H1 (cell line): ENCODE results near the gene SRCIN1.

Experiments used
- ASH2L ChIP-seq: fragments of 200-600, 300-600 bp; sonication (generic); IDR thresholded peaks from one replicate; pipeline ENCODE4 v1.7.1; 2017; ENCODE audit warnings: low read length
- ATF3 ChIP-seq: IDR thresholded peaks from 2 replicates; pipeline ENCODE4 v1.6.1; 2011; ENCODE audit warnings: low read depth, mild to moderate bottlenecking, low read length; ENCODE audit not compliant: insufficient read depth
- EP300 ChIP-seq, 2 experiments: IDR thresholded peaks; 1 replicate in 1 of 2; 2 replicates in 1 of 2; pipeline ENCODE4 v1.6.1; 2011 to 2012; ENCODE audit warnings: low read depth in 2 of 2, low read length in 2 of 2, mild to moderate bottlenecking in 2 of 2, borderline replicate concordance in 1 of 2, inconsistent platforms in 1 of 2, moderate library complexity in 1 of 2
- YY1 ChIP-seq: IDR thresholded peaks from 2 replicates; pipeline ENCODE4 v1.6.1; 2011; ENCODE audit warnings: low read depth, mild to moderate bottlenecking, low read length
- TF ChIP-seq, protein P1 (sequence below), 3 experiments: IDR thresholded peaks; 1 replicate in 2 of 3; 2 replicates in 1 of 3; pipeline versions ENCODE4 v1.5.1 to v1.6.1; 2011; ENCODE audit warnings: low read length in 3 of 3, mild to moderate bottlenecking in 3 of 3, inconsistent platforms in 2 of 3, low read depth in 1 of 3, moderate library complexity in 1 of 3; ENCODE audit not compliant: insufficient read depth in 1 of 3; ENCODE audit errors: control extremely low read depth in 1 of 3

DNA sequence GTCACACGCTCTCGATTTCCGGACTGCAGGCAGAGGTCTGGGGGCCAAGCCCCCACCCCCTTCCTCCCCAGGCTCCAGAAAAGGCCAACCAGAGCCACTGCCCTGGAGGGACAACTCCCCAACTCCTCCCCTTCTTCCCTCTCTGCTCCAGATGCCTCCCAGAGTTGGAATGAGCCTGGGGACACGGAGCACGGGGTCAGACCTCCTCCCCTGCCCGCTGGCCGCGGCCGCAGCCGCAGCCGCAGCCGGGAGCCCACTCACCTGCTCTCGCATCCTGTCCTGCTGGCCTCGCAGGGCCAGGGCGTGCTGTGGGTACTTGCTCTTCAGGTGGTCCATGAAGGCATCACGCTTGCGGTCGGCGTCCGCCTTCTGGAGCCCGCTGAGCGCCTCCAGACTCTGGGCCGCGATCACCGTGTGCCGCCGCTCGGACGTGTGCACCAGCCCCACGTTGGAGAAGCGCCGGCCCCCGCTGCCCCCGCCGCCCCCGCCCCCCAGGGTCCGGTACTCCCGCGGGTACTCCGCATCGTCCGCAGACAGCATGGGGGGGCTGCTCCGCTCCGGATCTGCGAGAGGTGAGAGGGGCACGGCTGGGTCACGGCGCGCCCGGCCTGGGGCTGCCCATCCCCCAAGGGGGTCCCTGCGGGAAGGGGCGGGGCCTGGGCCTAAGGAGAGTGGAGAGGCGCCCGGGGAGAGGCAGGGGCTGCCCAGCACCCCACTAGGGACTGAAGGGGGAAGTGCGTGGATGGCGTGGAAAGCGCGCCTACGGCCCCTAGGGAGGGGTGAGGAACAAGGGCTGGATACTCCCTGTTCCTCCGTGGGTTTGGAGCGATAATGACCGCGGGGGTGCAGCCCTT is 27.3 kb downstream of the SRCIN1 start:
- TF ChIP-seq YY1 (no peak), EP300 (IDR thresholded peaks at IDR 0.05; ENCODE audit: borderline replicate concordance in 1 of 2, low read depth in 2 of 2, low read length in 2 of 2) (no peak), ATF3 (no peak), ASH2L (no peak)
- TF ChIP-seq, protein P1, sequence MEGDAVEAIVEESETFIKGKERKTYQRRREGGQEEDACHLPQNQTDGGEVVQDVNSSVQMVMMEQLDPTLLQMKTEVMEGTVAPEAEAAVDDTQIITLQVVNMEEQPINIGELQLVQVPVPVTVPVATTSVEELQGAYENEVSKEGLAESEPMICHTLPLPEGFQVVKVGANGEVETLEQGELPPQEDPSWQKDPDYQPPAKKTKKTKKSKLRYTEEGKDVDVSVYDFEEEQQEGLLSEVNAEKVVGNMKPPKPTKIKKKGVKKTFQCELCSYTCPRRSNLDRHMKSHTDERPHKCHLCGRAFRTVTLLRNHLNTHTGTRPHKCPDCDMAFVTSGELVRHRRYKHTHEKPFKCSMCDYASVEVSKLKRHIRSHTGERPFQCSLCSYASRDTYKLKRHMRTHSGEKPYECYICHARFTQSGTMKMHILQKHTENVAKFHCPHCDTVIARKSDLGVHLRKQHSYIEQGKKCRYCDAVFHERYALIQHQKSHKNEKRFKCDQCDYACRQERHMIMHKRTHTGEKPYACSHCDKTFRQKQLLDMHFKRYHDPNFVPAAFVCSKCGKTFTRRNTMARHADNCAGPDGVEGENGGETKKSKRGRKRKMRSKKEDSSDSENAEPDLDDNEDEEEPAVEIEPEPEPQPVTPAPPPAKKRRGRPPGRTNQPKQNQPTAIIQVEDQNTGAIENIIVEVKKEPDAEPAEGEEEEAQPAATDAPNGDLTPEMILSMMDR (IDR thresholded peaks at IDR 0.05; ENCODE audit: control extremely low read depth in 1 of 3, insufficient read depth in 1 of 3, low read depth in 1 of 3, low read length in 3 of 3) = no peak
